ENCODE data around the gene EEF1AKMT3. TPM values are rescaled to one million over a fixed set of nuclear protein-coding genes. Genes with fewer than 3 reads are reported as not detected.

The EEF1AKMT3 gene
- 11.1 TPM for total RNA-seq

GRCh38 chr12:57772429-57773322 lies at the start of gene EEF1AKMT3:
EEF1AKMT3 (plus strand) TSS chr12:57772614; CDS start chr12:57772725, 111 bp downstream.

GRCh38 chr12:57738661-57739237 lies 33.7 kb upstream of the EEF1AKMT3 start, which contains the start of gene AGAP2:
AGAP2 (minus strand) TSS chr12:57738742; CDS start chr12:57738246, 496 bp downstream.

DNA sequence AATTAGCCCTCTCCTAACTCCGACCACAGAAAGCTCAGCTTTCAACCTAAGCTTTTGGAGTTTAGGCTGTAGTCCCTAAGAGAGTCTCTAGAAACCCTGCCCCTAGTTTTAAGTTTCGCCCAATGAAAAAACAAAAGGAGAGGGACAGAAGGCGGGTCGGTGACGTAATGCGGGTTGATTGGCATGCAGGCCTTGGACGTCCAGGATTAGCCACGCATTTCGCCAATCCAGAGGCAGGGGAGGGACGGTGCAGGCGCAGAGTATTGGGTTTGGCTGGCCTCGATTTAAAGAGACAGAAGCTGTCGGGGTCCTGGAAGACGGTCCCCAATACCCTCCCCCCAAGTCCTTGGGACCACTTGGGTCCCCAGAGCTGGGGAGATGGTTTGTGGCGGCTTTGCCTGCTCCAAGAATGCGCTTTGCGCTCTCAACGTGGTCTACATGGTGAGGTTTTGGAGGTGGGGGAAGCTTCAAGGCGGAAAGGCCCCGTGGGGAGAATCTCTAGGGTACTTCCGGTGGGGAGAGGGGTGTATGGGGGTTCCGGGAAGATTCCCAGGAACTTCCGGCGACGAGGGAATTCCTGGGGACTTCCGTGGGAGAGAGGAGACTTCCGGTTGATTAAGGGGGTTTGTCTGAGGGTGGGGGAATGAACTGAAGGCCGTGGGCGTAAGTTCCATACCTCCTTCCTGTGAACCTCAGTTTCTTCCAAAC lies 27.5 kb upstream of the EEF1AKMT3 start, which contains the start of gene TSPAN31:
Gene TSPAN31 (plus strand): TSS at position 263 of the 708 bp plus-strand sequence. CDS start 116 bp downstream, at position 379.

GRCh38 chr12:57751788-57752667 lies 20.4 kb upstream of the EEF1AKMT3 start, which contains the start of gene CDK4:
CDK4 (minus strand) TSS chr12:57752310; CDS start chr12:57751717, 593 bp downstream.

GRCh38 chr12:57754411-57755193 lies 17.8 kb upstream of the EEF1AKMT3 start, which contains the start of gene MARCHF9:
MARCHF9 (plus strand) TSS chr12:57755103; CDS start chr12:57755529, 426 bp downstream.

DNA sequence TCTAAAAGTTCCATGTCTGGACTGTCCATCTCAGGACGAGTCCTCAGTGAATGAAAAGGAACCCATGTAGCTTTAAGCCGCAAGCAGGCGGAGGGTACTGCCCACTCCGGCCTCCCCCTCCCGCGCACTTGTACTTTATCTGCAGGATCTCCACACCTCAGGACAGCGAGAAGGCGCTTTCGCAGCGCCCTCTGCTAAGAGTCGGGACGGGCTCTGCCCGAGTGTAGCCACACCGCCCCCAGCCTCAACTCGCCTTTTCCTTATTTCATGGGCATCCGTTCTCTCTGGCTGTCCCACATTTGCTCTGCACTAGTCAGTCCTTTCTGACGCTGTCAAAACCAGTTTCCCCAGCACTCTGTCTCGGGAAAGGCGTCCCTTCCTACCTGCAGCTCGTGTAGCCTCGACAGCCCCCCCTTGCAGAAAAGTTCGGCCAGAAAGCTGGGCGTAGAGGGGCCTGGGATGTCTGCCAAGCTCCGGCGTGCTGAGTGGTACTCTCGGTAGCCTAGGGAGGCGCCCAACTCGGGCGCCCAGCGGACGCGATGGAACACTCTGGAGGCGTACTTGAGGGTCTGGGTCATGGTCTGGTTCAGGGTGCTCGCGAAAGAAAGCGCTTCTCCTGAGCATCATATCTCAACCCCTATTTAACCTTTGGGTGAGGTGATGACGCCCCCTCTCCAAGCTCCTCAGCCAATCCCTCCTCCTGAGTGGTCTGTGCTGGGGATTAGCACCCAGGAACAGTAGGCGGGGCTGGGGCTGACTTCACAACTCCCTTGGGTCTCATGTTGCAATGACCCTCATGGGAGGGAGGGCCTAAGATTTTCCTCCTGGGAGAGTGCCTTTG lies 5.7 kb upstream of the EEF1AKMT3 start, which contains the start of gene CYP27B1:
Gene CYP27B1 (minus strand): TSS at position 615 of the 841 bp plus-strand sequence. CDS start 37 bp downstream, at position 578.

GRCh38 chr12:57771873-57772428 lies 463 bp upstream of the EEF1AKMT3 start, which contains the start of gene METTL1:
METTL1 (minus strand) TSS chr12:57772105; CDS start chr12:57772083, 22 bp downstream.

DNA sequence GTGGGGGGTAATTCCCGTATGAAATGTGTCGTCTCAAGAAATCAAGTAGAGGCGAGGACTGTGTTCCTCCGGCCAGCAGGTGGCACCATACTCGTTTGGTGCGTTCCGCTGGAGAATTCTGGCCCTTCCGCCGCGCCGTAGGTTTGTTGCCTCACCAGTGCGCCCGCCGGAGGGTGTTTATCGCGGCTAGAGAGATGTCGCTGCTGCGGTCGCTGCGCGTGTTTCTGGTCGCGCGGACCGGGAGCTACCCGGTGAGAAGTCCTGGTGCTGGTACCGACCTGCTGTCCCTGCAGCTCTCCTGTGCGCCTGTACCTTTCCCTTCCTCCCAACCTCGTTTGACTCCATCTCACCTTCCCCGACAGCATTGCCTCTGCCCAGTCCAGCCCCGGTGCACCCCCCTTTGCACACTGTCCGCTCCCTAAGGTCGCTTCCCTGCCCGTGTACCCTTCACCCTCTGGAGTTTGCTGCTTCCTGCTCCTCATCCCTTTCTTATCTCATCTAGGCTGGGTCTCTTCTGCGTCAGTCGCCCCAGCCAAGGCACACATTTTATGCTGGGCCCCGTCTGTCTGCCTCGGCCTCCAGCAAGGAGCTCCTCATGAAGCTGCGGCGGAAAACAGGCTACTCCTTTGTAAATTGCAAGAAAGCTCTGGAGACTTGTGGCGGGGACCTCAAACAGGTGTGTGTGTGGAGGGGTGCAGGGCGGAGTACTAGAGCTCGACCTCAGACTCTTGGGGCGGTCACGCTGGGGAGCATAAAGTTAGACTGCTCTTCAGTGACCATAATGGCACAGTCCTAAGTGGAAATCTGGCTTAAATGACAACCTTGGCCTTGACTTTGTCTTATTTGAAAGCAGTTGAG lies 10.4 kb downstream of the EEF1AKMT3 start, which contains the start of gene TSFM:
Gene TSFM (plus strand): TSS at position 180 of the 858 bp plus-strand sequence. CDS start 15 bp downstream, at position 195.

Small RNAs within 50 kb of the gene (small RNA-seq; reads per million reads assigned to genes)
- gene MIR26A2 (ENCODE audit: low replicate concordance), result 3.8 reads per million, percentile 92 among the genes with 10 or more reads in this experiment
- gene RNU6-1083P (ENCODE audit: low replicate concordance), result not detected

Other genes starting within 250 kb of the EEF1AKMT3 start
- 32.7 TPM for gene MBD6, start 249.8 kb upstream of the EEF1AKMT3 start, total RNA-seq
- gene DCTN2, start 225.4 kb upstream of the EEF1AKMT3 start, total RNA-seq, result 85.7 TPM
- 0.35 TPM for gene KIF5A, start 222.6 kb upstream of the EEF1AKMT3 start, total RNA-seq
- gene PIP4K2C, start 181.4 kb upstream of the EEF1AKMT3 start, total RNA-seq, result 22.2 TPM
- gene DTX3, start 167.8 kb upstream of the EEF1AKMT3 start, total RNA-seq, result 44.4 TPM
- 29.2 TPM for gene ARHGEF25, start 161.2 kb upstream of the EEF1AKMT3 start, total RNA-seq
- gene B4GALNT1, start 139.4 kb upstream of the EEF1AKMT3 start, total RNA-seq, result 1.3 TPM
- 124 TPM for gene OS9, start 78.5 kb upstream of the EEF1AKMT3 start, total RNA-seq
- gene AGAP2, start 33.9 kb upstream of the EEF1AKMT3 start, total RNA-seq, result 2.9 TPM
- gene TSPAN31, start 27.6 kb upstream of the EEF1AKMT3 start, total RNA-seq, result 41.7 TPM
- gene CDK4, start 20.3 kb upstream of the EEF1AKMT3 start, total RNA-seq, result 87.5 TPM
- 8.9 TPM for gene MARCHF9, start 17.5 kb upstream of the EEF1AKMT3 start, total RNA-seq
- 1.1 TPM for gene CYP27B1, start 5.5 kb upstream of the EEF1AKMT3 start, total RNA-seq
- 10.3 TPM for gene METTL1, start 509 bp upstream of the EEF1AKMT3 start, total RNA-seq
- gene TSFM, start 10.2 kb downstream of the EEF1AKMT3 start, total RNA-seq, result 15.0 TPM
- 5.0 TPM for gene AVIL, start 46.1 kb downstream of the EEF1AKMT3 start, total RNA-seq
- 130 TPM for gene CTDSP2, start 74.1 kb downstream of the EEF1AKMT3 start, total RNA-seq
- 18.0 TPM for gene ATP23, start 169.0 kb downstream of the EEF1AKMT3 start, total RNA-seq